ENCODE measurements around the gene BRICD5. TPM values are rescaled to one million over a fixed set of nuclear protein-coding genes. Genes with fewer than 3 reads are reported as not detected.

BRICD5 gene
- total and polyA plus RNA-seq, 2 of the 4 experiments (the other 2 are of a cell fraction): 0.18 to 0.94 TPM

DNA sequence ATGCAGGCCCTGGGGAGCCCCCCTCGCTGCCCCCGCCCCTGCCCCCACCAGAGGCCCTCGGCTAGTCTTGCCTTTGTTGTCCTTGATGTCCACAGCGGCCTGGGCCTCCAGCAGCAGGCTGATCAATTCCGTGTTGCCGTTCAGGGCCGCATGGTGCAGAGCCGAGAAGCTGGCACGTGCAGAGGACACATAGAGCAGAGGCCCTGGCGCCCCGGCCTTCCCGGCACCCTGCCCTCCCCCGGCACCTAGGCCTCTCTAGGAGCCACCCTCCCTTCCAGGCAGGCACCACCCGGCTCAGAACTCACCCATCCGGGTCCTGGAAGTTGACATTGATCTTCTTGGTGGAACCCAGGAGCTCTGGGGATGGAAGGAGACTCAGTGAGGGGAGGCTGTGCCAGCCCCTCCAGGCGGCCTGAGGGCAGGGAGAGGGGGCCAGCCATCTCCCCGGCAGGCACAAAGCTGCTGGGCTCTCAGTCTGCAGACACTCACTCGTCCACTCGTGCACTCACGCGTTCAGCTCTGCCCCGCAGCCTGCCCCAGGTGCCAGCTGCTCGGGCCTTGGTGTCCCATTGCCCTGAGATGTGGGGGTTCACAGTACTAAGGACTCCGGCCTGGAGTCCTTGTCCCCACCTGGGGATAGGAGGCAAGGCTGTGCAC lies 20.5 kb downstream of the BRICD5 start:
- dilution Hi-C loops (cut with HindIII; ENCODE audit: low sequenced_read_pairs, unreplicated experiment) (no loop called here), intact Hi-C loops (cut with micrococcal nuclease) (no loop called here), in situ Hi-C loops (cut with MboI; ENCODE audit: low sequenced_read_pairs) (no loop called here)
- H3K23ac ChIP-seq (ENCODE audit: low read depth, low read length): no peak overlapping the region
- no peaks in the 10 kb centered on the region for H3K36me3 ChIP-seq (ENCODE audit: control insufficient read depth, insufficient read depth, low read length)
- H3K9me1 ChIP-seq (ENCODE audit: insufficient read depth, low read length): no peaks in the 10 kb centered on the region
- peaks cover 19% of the 10 kb centered on the region for H3K27me3 ChIP-seq (ENCODE audit: control insufficient read depth, insufficient read depth, low read length)
- H3K9me3 ChIP-seq (ENCODE audit: control insufficient read depth, insufficient read depth, low read length): no peaks in the 10 kb centered on the region
- H3K9ac ChIP-seq (ENCODE audit: low read depth, low read length): no peak overlapping the region
- no peak overlapping the region for H2BK15ac ChIP-seq (ENCODE audit: low read depth, low read length)
- H3K4me2 ChIP-seq (ENCODE audit: low read depth, low read length): no peak overlapping the region
- 72% methylated on average over 4 of the region's 24 CpGs; no CpG with 5 or more reads in 1 of the 2 experiments for WGBS, 2 experiments (ENCODE audit: extremely low coverage in 2 of 2, insufficient read length in 1 of 2)
- no peak for ATAC-seq (ENCODE audit: low read depth)
- no peak overlapping the region for H3K18ac ChIP-seq (ENCODE audit: low read depth, low read length)
- H4K8ac ChIP-seq (ENCODE audit: low read depth in 2 of 2, low read length in 2 of 2): no peak overlapping the region
- no peak overlapping the region for H2BK120ac ChIP-seq (ENCODE audit: low read depth, low read length)
- no peak overlapping the region for H4K5ac ChIP-seq (ENCODE audit: low read depth, low read length)
- H3K4ac ChIP-seq (ENCODE audit: low read depth, low read length): no peak overlapping the region
- no peaks in the 10 kb centered on the region for H3K4me1 ChIP-seq (ENCODE audit: control insufficient read depth, insufficient read depth, low read length)
- no peak overlapping the region for H3K4me3 ChIP-seq (ENCODE audit: insufficient read depth, low read depth, low read length)
- no peak overlapping the region for H4K91ac ChIP-seq (ENCODE audit: insufficient read depth, low read depth, low read length)
- H2AK9ac ChIP-seq (replicated peaks; ENCODE audit: low read depth, low read length, poor library complexity): no peak overlapping the region
- DNase-seq: no peak
- no peak overlapping the region for H3K56ac ChIP-seq (ENCODE audit: extremely low read depth, insufficient read depth, low read length)
- H2AK5ac ChIP-seq (ENCODE audit: low read depth, low read length): no peak overlapping the region
- no peak overlapping the region for H2BK20ac ChIP-seq (ENCODE audit: low read depth, low read length)
- H2BK5ac ChIP-seq (ENCODE audit: low read depth, low read length, poor library complexity, severe bottlenecking): no peak overlapping the region
- ChIA-PET CTCF (no interaction called here), POLR2A (ENCODE audit: unreplicated experiment) (no interaction called here)
- TF ChIP-seq BHLHE40 (IDR thresholded peaks at IDR 0.05; ENCODE audit: low read depth, low read length): no peak
- TF ChIP-seq CEBPB (IDR thresholded peaks at IDR 0.05; ENCODE audit: low read depth, low read length): no peak
- no peak for TF ChIP-seq CHD1 (IDR thresholded peaks at IDR 0.05; ENCODE audit: low read depth, low read length)
- no peak for TF ChIP-seq RFX5 (IDR thresholded peaks at IDR 0.05; ENCODE audit: low read depth, low read length)
- TF ChIP-seq NFE2L2 (IDR thresholded peaks at IDR 0.05; ENCODE audit: low read depth, low read length): no peak
- TF ChIP-seq MAZ (IDR thresholded peaks at IDR 0.05; ENCODE audit: borderline replicate concordance, low read depth, low read length): no peak
- TF ChIP-seq, protein P1, sequence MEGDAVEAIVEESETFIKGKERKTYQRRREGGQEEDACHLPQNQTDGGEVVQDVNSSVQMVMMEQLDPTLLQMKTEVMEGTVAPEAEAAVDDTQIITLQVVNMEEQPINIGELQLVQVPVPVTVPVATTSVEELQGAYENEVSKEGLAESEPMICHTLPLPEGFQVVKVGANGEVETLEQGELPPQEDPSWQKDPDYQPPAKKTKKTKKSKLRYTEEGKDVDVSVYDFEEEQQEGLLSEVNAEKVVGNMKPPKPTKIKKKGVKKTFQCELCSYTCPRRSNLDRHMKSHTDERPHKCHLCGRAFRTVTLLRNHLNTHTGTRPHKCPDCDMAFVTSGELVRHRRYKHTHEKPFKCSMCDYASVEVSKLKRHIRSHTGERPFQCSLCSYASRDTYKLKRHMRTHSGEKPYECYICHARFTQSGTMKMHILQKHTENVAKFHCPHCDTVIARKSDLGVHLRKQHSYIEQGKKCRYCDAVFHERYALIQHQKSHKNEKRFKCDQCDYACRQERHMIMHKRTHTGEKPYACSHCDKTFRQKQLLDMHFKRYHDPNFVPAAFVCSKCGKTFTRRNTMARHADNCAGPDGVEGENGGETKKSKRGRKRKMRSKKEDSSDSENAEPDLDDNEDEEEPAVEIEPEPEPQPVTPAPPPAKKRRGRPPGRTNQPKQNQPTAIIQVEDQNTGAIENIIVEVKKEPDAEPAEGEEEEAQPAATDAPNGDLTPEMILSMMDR (conservative IDR thresholded peaks at IDR 0.05; ENCODE audit: low read depth, low read length): no peak
- no peak for TF ChIP-seq RCOR1 (IDR thresholded peaks at IDR 0.05; ENCODE audit: insufficient replicate concordance, low read length)
- TF ChIP-seq, protein P2, sequence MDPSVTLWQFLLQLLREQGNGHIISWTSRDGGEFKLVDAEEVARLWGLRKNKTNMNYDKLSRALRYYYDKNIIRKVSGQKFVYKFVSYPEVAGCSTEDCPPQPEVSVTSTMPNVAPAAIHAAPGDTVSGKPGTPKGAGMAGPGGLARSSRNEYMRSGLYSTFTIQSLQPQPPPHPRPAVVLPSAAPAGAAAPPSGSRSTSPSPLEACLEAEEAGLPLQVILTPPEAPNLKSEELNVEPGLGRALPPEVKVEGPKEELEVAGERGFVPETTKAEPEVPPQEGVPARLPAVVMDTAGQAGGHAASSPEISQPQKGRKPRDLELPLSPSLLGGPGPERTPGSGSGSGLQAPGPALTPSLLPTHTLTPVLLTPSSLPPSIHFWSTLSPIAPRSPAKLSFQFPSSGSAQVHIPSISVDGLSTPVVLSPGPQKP (IDR thresholded peaks at IDR 0.05; ENCODE audit: borderline replicate concordance, low read depth, low read length): no peak
- no peak for TF ChIP-seq FOS (IDR thresholded peaks at IDR 0.05; ENCODE audit: low read depth, low read length)
- TF ChIP-seq, protein P3, sequence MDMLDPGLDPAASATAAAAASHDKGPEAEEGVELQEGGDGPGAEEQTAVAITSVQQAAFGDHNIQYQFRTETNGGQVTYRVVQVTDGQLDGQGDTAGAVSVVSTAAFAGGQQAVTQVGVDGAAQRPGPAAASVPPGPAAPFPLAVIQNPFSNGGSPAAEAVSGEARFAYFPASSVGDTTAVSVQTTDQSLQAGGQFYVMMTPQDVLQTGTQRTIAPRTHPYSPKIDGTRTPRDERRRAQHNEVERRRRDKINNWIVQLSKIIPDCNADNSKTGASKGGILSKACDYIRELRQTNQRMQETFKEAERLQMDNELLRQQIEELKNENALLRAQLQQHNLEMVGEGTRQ (IDR thresholded peaks at IDR 0.05; ENCODE audit: low read depth, low read length): no peak
- no peak for TF ChIP-seq MAFK (IDR thresholded peaks at IDR 0.05; ENCODE audit: low read depth, low read length)
- no peak for TF ChIP-seq RAD21 (IDR thresholded peaks at IDR 0.05; ENCODE audit: low read length)
- TF ChIP-seq POLR2A (IDR thresholded peaks at IDR 0.05; ENCODE audit: low read depth, low read length): no peak
- no peak for TF ChIP-seq SMC3 (IDR thresholded peaks at IDR 0.05; ENCODE audit: low read depth, low read length)
- H3K79me1 ChIP-seq (ENCODE audit: low read depth in 1 of 2, low read length in 2 of 2): no peaks in the 10 kb centered on the region
- H3K27ac ChIP-seq (ENCODE audit: insufficient read depth, low read length): no peak overlapping the region
- no peaks in the 10 kb centered on the region for H4K20me1 ChIP-seq (ENCODE audit: insufficient read depth, low read length)
- no TSS peak for BruUV-seq (replicated peaks)
- no peak overlapping the region for H3K14ac ChIP-seq (replicated peaks; ENCODE audit: low read depth, low read length)
- no peak overlapping the region for H2AFZ ChIP-seq (replicated peaks; ENCODE audit: low read length, poor library complexity)

Data from IMR-90 (cell line).